Prostate gland (tissue), 2 donors: ENCODE measurements around the gene CTAG1A. TPM values are rescaled to one million over a fixed set of nuclear protein-coding genes. Genes with fewer than 3 reads are reported as not detected.

ENCODE experiments used
- DNase-seq: peaks from one replicate; pipeline ENCODE4 v3.0.0-alpha.2; 2019; ENCODE audit warnings: low spot score
- H3K27ac ChIP-seq, 2 donors: fragments of 200-600 bp; sonication (generic); 2 replicates each; pipeline ENCODE4 v1.5.1; 2017 to 2019
- H3K27me3 ChIP-seq: fragments of 200-600 bp; sonication (generic); replicated peaks from 2 replicates; pipeline ENCODE4 v1.5.1; 2019; ENCODE audit not compliant: insufficient read depth
- H3K36me3 ChIP-seq, 2 donors: fragments of 200-600 bp; sonication (generic); 1 replicate in 1 of 2; 2 replicates in 1 of 2; pipeline versions ENCODE4 v1.5.1 to v1.8.1; 2017 to 2019
- H3K4me1 ChIP-seq: fragments of 200-600 bp; sonication (generic); replicated peaks from 2 replicates; pipeline ENCODE4 v1.5.1; 2019
- H3K4me3 ChIP-seq, 2 donors: fragments of 200-600 bp; sonication (generic); 2 replicates each; pipeline ENCODE4 v1.5.1; 2017 to 2019
- H3K9me3 ChIP-seq: fragments of 200-600 bp; sonication (generic); 2 replicates; pipeline ENCODE4 v1.5.1; 2017
- CTCF ChIP-seq, 4 experiments: fragments of 200-600 bp in 2 of 4; fragments of 450-650 bp in 2 of 4; sonication (generic) in 2 of 4; IDR thresholded peaks; 1 replicate in 3 of 4; 2 replicates in 1 of 4; pipeline ENCODE4 v1.5.1; 2016 to 2019; ENCODE audit warnings: antibody characterized with exemption in 4 of 4, mild to moderate bottlenecking in 2 of 4, moderate library complexity in 2 of 4
- POLR2A ChIP-seq: fragments of 450-650 bp; IDR thresholded peaks from one replicate; pipeline ENCODE4 v1.6.1; 2016; ENCODE audit warnings: antibody characterized with exemption, mild to moderate bottlenecking
- POLR2AphosphoS5 ChIP-seq: sonication (generic); formaldehyde crosslinking; IDR thresholded peaks from one replicate; pipeline ENCODE4 v1.6.1; 2017; ENCODE audit warnings: antibody characterized with exemption
- WGBS: methylation state at CpG from one replicate; pipeline ENCODE4 v1.1.5; 2018; 5-methylcytosine and 5-hydroxymethylcytosine counted together
- intact Hi-C: fragments of 100-400 bp; cut with DNase I; formaldehyde crosslinking; loops from one replicate; pipeline ENCODE4 v1.14.2; 2022
- total RNA-seq, 2 donors: library from RNA; depleted of rRNA; stranded (reverse); fragments of >200 nt; gene quantifications; one replicate each; pipeline ENCODE4 v1.1.0, GENCODE V29; 2016

CTAG1A gene
- total RNA-seq, 2 donors from 2014 or later: 11.8 TPM; not detected in 1

- Histone ChIP-seq H3K4me3 (no peak overlapping the region), H3K27me3 (no peaks in the 10 kb centered on the region), H3K36me3 (no peaks in the 10 kb centered on the region), H3K4me1 (no peaks in the 10 kb centered on the region), H3K27ac (no peak overlapping the region), H3K9me3 (no peaks in the 10 kb centered on the region)
- intact Hi-C loops: no loop called here
- no peak for TF ChIP-seq CTCF (IDR thresholded peaks at IDR 0.05)
- no peak for TF ChIP-seq POLR2AphosphoS5
- TF ChIP-seq POLR2A: no peak
- no peak for DNase-seq
- 41% methylated on average over 2 of the region's 2 CpGs for WGBS
These were observed 10.8 kb downstream of the CTAG1A start for GRCh38 chrX:154595559-154596249.

- H3K4me3 ChIP-seq: no peak overlapping the region
- H3K9me3 ChIP-seq: no peaks in the 10 kb centered on the region
- H3K36me3 ChIP-seq: no peaks in the 10 kb centered on the region
- H3K27me3 ChIP-seq: no peaks in the 10 kb centered on the region
- peak; percentile 29 for DNase-seq
- no peak for TF ChIP-seq CTCF (IDR thresholded peaks at IDR 0.05)
- no peak for TF ChIP-seq POLR2A
- no peak for TF ChIP-seq POLR2AphosphoS5
- H3K4me1 ChIP-seq: no peaks in the 10 kb centered on the region
- WGBS: 4% methylated on average over 3 of the region's 3 CpGs
- H3K27ac ChIP-seq: no peak overlapping the region
- intact Hi-C loops: no loop called here
These were observed 11.5 kb downstream of the CTAG1A start for GRCh38 chrX:154596290-154596929.

GRCh38 chrX:154597221-154597620, 12.3 kb downstream of the CTAG1A start:
- intact Hi-C loops: no loop called here
- Histone ChIP-seq H3K4me1 (no peaks in the 10 kb centered on the region), H3K27ac (no peak overlapping the region), H3K36me3 (no peaks in the 10 kb centered on the region), H3K27me3 (no peaks in the 10 kb centered on the region), H3K9me3 (no peaks in the 10 kb centered on the region), H3K4me3 (no peak overlapping the region)
- DNase-seq: no peak
- TF ChIP-seq POLR2A: no peak
- TF ChIP-seq POLR2AphosphoS5: no peak
- TF ChIP-seq CTCF (IDR thresholded peaks at IDR 0.05): no peak
- 83% methylated on average over 12 of the region's 12 CpGs for WGBS

- Histone ChIP-seq H3K27ac (no peak overlapping the region), H3K27me3 (no peaks in the 10 kb centered on the region), H3K36me3 (no peaks in the 10 kb centered on the region), H3K9me3 (no peaks in the 10 kb centered on the region), H3K4me3 (no peak overlapping the region), H3K4me1 (no peaks in the 10 kb centered on the region)
- intact Hi-C loops: no loop called here
- 96% methylated on average over 8 of the region's 8 CpGs for WGBS
- TF ChIP-seq CTCF (IDR thresholded peaks at IDR 0.05) (no peak), POLR2AphosphoS5 (no peak), POLR2A (no peak)
- no peak for DNase-seq
These were observed 13.7 kb downstream of the CTAG1A start for GRCh38 chrX:154598656-154599055.

GRCh38 chrX:154599531-154599930, 14.6 kb downstream of the CTAG1A start:
- H3K36me3 ChIP-seq: no peaks in the 10 kb centered on the region
- no peaks in the 10 kb centered on the region for H3K9me3 ChIP-seq
- TF ChIP-seq CTCF (IDR thresholded peaks at IDR 0.05) (no peak), POLR2AphosphoS5 (no peak), POLR2A (no peak)
- no peak for DNase-seq
- no peak overlapping the region for H3K27ac ChIP-seq
- intact Hi-C loops: no loop called here
- no peaks in the 10 kb centered on the region for H3K4me1 ChIP-seq
- H3K27me3 ChIP-seq: no peaks in the 10 kb centered on the region
- WGBS: 96% methylated on average over 13 of the region's 14 CpGs
- no peak overlapping the region for H3K4me3 ChIP-seq
